Neural progenitor cell (in vitro differentiated cells): Measurements from ENCODE around the gene ADGRL1. TPM values are rescaled to one million over a fixed set of nuclear protein-coding genes. Genes with fewer than 3 reads are reported as not detected.

ENCODE experiments used
- DNase-seq: peaks from one replicate; pipeline ENCODE4 v3.0.0-alpha.2; 2016; ENCODE audit warnings: low spot score
- H2AFZ ChIP-seq: fragments of 200-600 bp; sonication (generic); replicated peaks from 2 replicates; pipeline ENCODE4 v1.6.1; 2016; ENCODE audit warnings: antibody characterized with exemption
- H3F3A ChIP-seq: fragments of 200-600 bp; sonication (generic); 2 replicates; pipeline ENCODE4 v1.6.1; 2016; ENCODE audit warnings: antibody characterized with exemption, low read depth
- H3K27ac ChIP-seq: fragments of 200-600 bp; sonication (generic); 2 replicates; pipeline ENCODE4 v1.5.1; 2016; ENCODE audit warnings: mild to moderate bottlenecking
- H3K27me3 ChIP-seq: fragments of 200-600 bp; sonication (generic); 2 replicates; pipeline ENCODE4 v1.6.1; 2016; ENCODE audit warnings: mild to moderate bottlenecking, moderate library complexity
- H3K36me3 ChIP-seq: fragments of 200-600 bp; sonication (generic); 2 replicates; pipeline ENCODE4 v1.5.1; 2016
- H3K4me1 ChIP-seq: fragments of 200-600 bp; sonication (generic); 2 replicates; pipeline ENCODE4 v1.6.1; 2016; ENCODE audit warnings: mixed run types
- H3K4me2 ChIP-seq: fragments of 200-600 bp; sonication (generic); 2 replicates; pipeline ENCODE4 v1.6.1; 2016
- H3K4me3 ChIP-seq: fragments of 200-600 bp; sonication (generic); 2 replicates; pipeline ENCODE4 v1.5.1; 2016
- H3K79me2 ChIP-seq: fragments of 200-600 bp; sonication (generic); 2 replicates; pipeline ENCODE4 v1.6.1; 2016; ENCODE audit warnings: low read depth
- H3K9ac ChIP-seq: fragments of 200-600 bp; sonication (generic); 2 replicates; pipeline ENCODE4 v1.6.1; 2016
- H3K9me3 ChIP-seq: fragments of 200-600 bp; sonication (generic); 2 replicates; pipeline ENCODE4 v1.5.1; 2016; ENCODE audit warnings: low read depth
- H4K20me1 ChIP-seq: fragments of 200-600 bp; sonication (generic); 2 replicates; pipeline ENCODE4 v1.6.1; 2016; ENCODE audit warnings: low read depth
- H3K27ac Mint-ChIP-seq: 3 replicates; pipeline ENCODE4 v1.8.0; 2021; ENCODE audit warnings: mixed read lengths
- H3K27me3 Mint-ChIP-seq: 2 replicates; pipeline ENCODE4 v1.8.0; 2022; ENCODE audit warnings: low read depth, mild to moderate bottlenecking, inconsistent platforms, moderate library complexity, mixed read lengths; ENCODE audit not compliant: insufficient read depth
- H3K36me3 Mint-ChIP-seq: 3 replicates; pipeline ENCODE4 v1.8.0; 2021; ENCODE audit warnings: mixed read lengths
- H3K4me1 Mint-ChIP-seq: 3 replicates; pipeline ENCODE4 v1.8.0; 2021; ENCODE audit warnings: mixed read lengths
- H3K4me3 Mint-ChIP-seq: 3 replicates; pipeline ENCODE4 v1.8.0; 2021; ENCODE audit warnings: mild to moderate bottlenecking, moderate library complexity, mixed read lengths
- H3K9me3 Mint-ChIP-seq: 3 replicates; pipeline ENCODE4 v1.8.0; 2020; ENCODE audit warnings: mixed read lengths
- CTCF ChIP-seq: fragments of 200-600 bp; sonication (generic); IDR thresholded peaks from 2 replicates; pipeline ENCODE4 v1.5.1; 2017; ENCODE audit warnings: antibody characterized with exemption, mild to moderate bottlenecking
- EZH2 ChIP-seq: fragments of 200-600 bp; sonication (generic); IDR thresholded peaks from 2 replicates; pipeline ENCODE4 v1.6.1; 2017; ENCODE audit warnings: antibody characterized with exemption, mild to moderate bottlenecking, moderate library complexity
- EZH2phosphoT487 ChIP-seq: fragments of 200-600 bp; sonication (generic); IDR thresholded peaks from 2 replicates; pipeline ENCODE4 v1.6.1; 2017; ENCODE audit warnings: antibody characterized with exemption
- total RNA-seq: library from RNA; depleted of rRNA; stranded (reverse); fragments of >200 nt; gene quantifications from 2 replicates; pipeline ENCODE4 v1.2.3, GENCODE V29; 2015; ENCODE audit warnings: low replicate concordance

ADGRL1 gene
- total RNA-seq, 1 donor from 2014 or later: 13.3 TPM

DNA sequence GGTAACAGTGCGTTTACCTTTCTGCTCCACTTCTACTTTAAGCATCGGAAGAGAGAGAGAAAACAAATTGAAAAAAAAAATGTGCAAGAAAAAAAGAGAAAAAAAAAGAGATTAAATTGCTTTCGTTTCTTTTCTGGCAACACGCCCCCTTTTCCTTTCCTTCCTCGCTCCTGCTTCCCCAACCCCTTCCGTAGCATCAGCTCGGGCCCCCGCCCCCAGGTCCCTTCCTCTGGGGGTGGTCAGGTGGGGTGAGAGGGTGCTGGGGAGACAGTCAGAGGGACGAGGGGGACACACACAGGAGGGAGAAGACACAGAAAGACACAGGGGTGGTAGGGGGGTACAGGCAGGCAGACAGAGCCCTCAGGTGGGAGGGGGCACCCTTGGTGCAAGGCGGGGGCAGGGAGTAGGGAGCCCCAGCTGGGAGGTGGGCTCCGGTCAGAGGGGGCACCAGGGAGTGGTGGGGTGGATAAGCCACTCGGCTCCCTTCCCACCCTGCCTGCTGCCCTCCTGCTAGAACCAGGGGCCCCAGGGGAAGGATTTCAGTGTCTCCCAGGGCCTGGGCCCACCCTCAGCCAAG lies 38.9 kb downstream of the ADGRL1 start:
- H3K4me1 ChIP-seq: peaks cover 41% of the 10 kb centered on the region
- peaks cover 3% of the 10 kb centered on the region for H3K27me3 Mint-ChIP-seq
- H3K4me1 Mint-ChIP-seq: peaks cover 18% of the 10 kb centered on the region
- H3K27ac Mint-ChIP-seq: no peak overlapping the region
- no peak overlapping the region for H3K4me2 ChIP-seq
- H3K9me3 ChIP-seq: no peaks in the 10 kb centered on the region
- H3K36me3 ChIP-seq: no peaks in the 10 kb centered on the region
- H3K27ac ChIP-seq: peak overlapping the region; percentile 53
- no peak overlapping the region for H3K4me3 ChIP-seq
- TF ChIP-seq EZH2 (no peak), EZH2phosphoT487 (no peak)
- no peaks in the 10 kb centered on the region for H3K9me3 Mint-ChIP-seq
- peaks cover 24% of the 10 kb centered on the region for H3K36me3 Mint-ChIP-seq
- no peak overlapping the region for H3K4me3 Mint-ChIP-seq
- H3K79me2 ChIP-seq: no peaks in the 10 kb centered on the region
- peak overlapping the region; percentile 20 for H3K9ac ChIP-seq
- no peaks in the 10 kb centered on the region for H3K27me3 ChIP-seq
- no peak overlapping the region for H2AFZ ChIP-seq
- no peaks in the 10 kb centered on the region for H3F3A ChIP-seq
- H4K20me1 ChIP-seq: peaks cover 41% of the 10 kb centered on the region
- DNase-seq: no peak

DNA sequence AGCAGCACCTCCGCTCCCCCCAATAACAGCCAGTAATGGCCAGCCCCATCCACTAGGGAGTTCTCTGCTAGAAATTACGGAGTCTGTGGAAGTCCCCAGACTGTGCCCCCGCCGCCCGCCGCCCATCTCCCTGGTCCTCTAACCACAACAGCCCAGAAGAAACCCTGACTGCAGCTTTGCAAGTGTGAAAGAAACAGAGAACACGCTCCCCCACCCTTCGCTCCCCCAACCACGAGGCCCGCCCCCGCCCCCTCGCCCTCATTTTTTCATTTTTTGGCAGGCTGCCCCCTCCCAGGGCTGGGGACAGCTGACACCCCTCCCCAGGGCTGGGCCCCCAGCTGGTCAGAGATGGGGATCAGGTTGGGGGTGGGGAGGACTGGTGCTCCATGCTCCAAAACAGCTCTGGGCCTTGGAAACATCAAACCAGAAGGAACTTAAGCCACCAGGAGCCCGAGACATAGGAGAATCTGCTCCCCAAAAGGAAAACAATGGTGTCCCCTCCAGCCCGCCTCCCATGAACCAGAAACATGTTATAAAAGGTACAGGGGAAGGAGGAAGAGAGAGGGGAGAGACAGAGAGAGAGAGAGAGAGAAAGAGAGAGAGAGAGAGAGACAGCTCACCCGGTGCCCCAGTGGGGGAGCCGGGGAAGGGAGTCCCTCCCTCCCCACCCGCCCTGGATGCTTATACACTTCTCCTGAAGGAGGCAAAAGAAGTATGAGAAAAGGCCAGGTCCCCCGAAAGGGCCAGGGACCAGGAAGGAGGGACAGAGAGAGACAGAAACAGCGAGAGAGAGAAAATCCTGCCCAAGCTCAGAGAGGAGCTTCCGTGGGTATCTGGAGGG lies 39.8 kb downstream of the ADGRL1 start:
- Histone ChIP-seq H3K4me2 (no peak overlapping the region), H3K79me2 (no peaks in the 10 kb centered on the region), H3K27ac (peak overlapping the region; percentile 63), H3K27me3 (no peaks in the 10 kb centered on the region), H3F3A (no peaks in the 10 kb centered on the region), H3K4me3 (no peak overlapping the region), H3K9ac (no peak overlapping the region), H3K36me3 (no peaks in the 10 kb centered on the region), H3K9me3 (no peaks in the 10 kb centered on the region), H4K20me1 (peaks cover 41% of the 10 kb centered on the region), H2AFZ (no peak overlapping the region), H3K4me1 (peaks cover 41% of the 10 kb centered on the region)
- TF ChIP-seq EZH2phosphoT487 (no peak), EZH2 (no peak), CTCF (no peak)
- Mint-ChIP-seq H3K9me3 (no peaks in the 10 kb centered on the region), H3K4me1 (peaks cover 19% of the 10 kb centered on the region), H3K36me3 (peaks cover 20% of the 10 kb centered on the region), H3K27ac (peak overlapping the region; percentile 37), H3K4me3 (no peak overlapping the region), H3K27me3 (peaks cover 3% of the 10 kb centered on the region)
- DNase-seq: no peak

DNA sequence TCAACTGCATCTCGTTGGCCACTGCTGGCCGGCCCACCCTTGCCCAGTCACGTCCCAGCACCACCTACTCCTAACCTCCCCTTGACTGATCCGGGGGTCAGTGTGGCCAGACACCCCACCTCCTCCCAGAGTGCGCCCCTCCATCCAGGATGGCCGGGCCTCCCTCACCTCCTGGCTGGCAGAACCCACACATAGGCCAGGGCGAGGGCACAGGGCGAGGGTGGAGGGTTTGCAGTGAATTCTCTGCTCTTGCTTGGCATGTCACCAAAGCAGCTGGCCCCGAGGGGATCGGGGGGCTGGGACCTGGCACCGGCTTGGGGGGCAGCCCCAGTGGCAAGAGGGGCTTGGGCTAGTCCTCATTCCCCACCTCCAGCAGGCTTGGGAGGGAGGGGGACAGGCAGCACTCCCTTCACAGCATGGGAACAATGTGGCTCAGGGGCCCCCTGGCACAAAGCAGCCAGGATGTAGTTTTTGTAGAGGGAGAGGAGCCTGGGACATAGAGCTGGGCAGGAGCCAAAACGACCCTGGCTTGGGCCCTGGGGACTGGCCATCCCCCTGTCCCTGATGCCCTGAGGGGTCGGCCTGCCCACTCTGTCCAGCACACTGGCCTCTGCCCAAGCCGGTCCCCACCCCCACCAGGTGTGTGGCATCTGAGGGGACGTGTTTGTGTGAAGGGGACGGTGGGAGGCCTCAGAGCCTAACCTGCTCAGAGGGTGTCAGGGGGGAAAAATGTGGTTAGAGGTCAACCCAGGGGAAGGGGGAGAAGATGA lies 41.1 kb downstream of the ADGRL1 start:
- no peak overlapping the region for H3K4me3 Mint-ChIP-seq
- Histone ChIP-seq H3K79me2 (no peaks in the 10 kb centered on the region), H3K4me1 (peaks cover 41% of the 10 kb centered on the region), H3K27ac (no peak overlapping the region), H3F3A (no peaks in the 10 kb centered on the region), H3K27me3 (no peaks in the 10 kb centered on the region), H4K20me1 (peaks cover 41% of the 10 kb centered on the region), H3K4me3 (no peak overlapping the region), H2AFZ (no peak overlapping the region), H3K9ac (peak overlapping the region; percentile 20), H3K4me2 (peak overlapping the region; percentile 42), H3K36me3 (no peaks in the 10 kb centered on the region), H3K9me3 (no peaks in the 10 kb centered on the region)
- TF ChIP-seq CTCF (no peak), EZH2 (no peak), EZH2phosphoT487 (no peak)
- peaks cover 3% of the 10 kb centered on the region for H3K27me3 Mint-ChIP-seq
- H3K36me3 Mint-ChIP-seq: peaks cover 7% of the 10 kb centered on the region
- H3K4me1 Mint-ChIP-seq: peaks cover 19% of the 10 kb centered on the region
- no peak for DNase-seq
- no peaks in the 10 kb centered on the region for H3K9me3 Mint-ChIP-seq
- H3K27ac Mint-ChIP-seq: no peak overlapping the region
